ENCODE measurements around the gene PBRM1. TPM values are rescaled to one million over a fixed set of nuclear protein-coding genes. Genes with fewer than 3 reads are reported as not detected.

The PBRM1 gene
- total and polyA plus RNA-seq, 2 donors from 2014 or later: 4.1 to 56.2 TPM

- Histone ChIP-seq H3K4me3 (ENCODE audit: low read length in 3 of 3) (no peak overlapping the region), H3K36me3 (ENCODE audit: control insufficient read depth in 2 of 3, insufficient read depth in 3 of 3, low read length in 3 of 3) (peaks cover 3 to 28% (median 4%) of the 10 kb centered on the region in 3 donors), H3K9ac (ENCODE audit: low read length in 3 of 3) (no peak overlapping the region), H3K9me3 (ENCODE audit: control insufficient read depth in 2 of 3, insufficient read depth in 1 of 3, low read length in 3 of 3) (no peaks in the 10 kb centered on the region), H3K4me1 (ENCODE audit: control insufficient read depth in 2 of 3, insufficient read depth in 2 of 3, low read depth in 1 of 3, low read length in 3 of 3) (no peaks in the 10 kb centered on the region), H3K27ac (ENCODE audit: low read depth in 2 of 2, low read length in 2 of 2) (no peak overlapping the region), H3K27me3 (ENCODE audit: control insufficient read depth, insufficient read depth, low read length) (no peaks in the 10 kb centered on the region)
- DNase-seq (no peak), FAIRE-seq (no peak)
- no peak for TF ChIP-seq CTCF (IDR thresholded peaks at IDR 0.05; ENCODE audit: borderline replicate concordance, extremely low read depth, insufficient read depth)
- intact Hi-C loops (cut with DNase I): no loop called here
Observed at GRCh38 chr3:52544937-52545336, 140.8 kb downstream of the PBRM1 start.

- H3K27ac ChIP-seq (ENCODE audit: low read depth in 2 of 2, low read length in 2 of 2): no peak overlapping the region
- H3K4me3 ChIP-seq (ENCODE audit: low read length in 3 of 3): no peak overlapping the region
- no peak for TF ChIP-seq CTCF (IDR thresholded peaks at IDR 0.05; ENCODE audit: borderline replicate concordance, extremely low read depth, insufficient read depth)
- peaks cover 0 to 16% (median 0%) of the 10 kb centered on the region in 3 donors for H3K36me3 ChIP-seq (ENCODE audit: control insufficient read depth in 2 of 3, insufficient read depth in 3 of 3, low read length in 3 of 3)
- H3K9me3 ChIP-seq (ENCODE audit: control insufficient read depth in 2 of 3, insufficient read depth in 1 of 3, low read length in 3 of 3): no peaks in the 10 kb centered on the region
- no peak overlapping the region for H3K9ac ChIP-seq (ENCODE audit: low read length in 3 of 3)
- intact Hi-C loops (cut with DNase I): no loop called here
- DNase-seq (no peak), FAIRE-seq (no peak)
- H3K4me1 ChIP-seq (ENCODE audit: control insufficient read depth in 2 of 3, insufficient read depth in 2 of 3, low read depth in 1 of 3, low read length in 3 of 3): peaks cover 3 to 18% (median 7%) of the 10 kb centered on the region in 3 donors
- no peaks in the 10 kb centered on the region for H3K27me3 ChIP-seq (ENCODE audit: control insufficient read depth, insufficient read depth, low read length)
Observed at GRCh38 chr3:52541050-52541449, 144.7 kb downstream of the PBRM1 start.

- TF ChIP-seq CTCF (IDR thresholded peaks at IDR 0.05; ENCODE audit: borderline replicate concordance, extremely low read depth, insufficient read depth): no peak
- no peak for FAIRE-seq
- Histone ChIP-seq H3K9me3 (ENCODE audit: control insufficient read depth in 2 of 3, insufficient read depth in 1 of 3, low read length in 3 of 3) (no peaks in the 10 kb centered on the region), H3K27ac (ENCODE audit: low read depth in 2 of 2, low read length in 2 of 2) (peak overlapping the region in 1 of 2 donors; percentile 17), H3K4me3 (ENCODE audit: low read length in 3 of 3) (peak overlapping the region in 2 of 3 donors; percentile 34 to 38), H3K36me3 (ENCODE audit: control insufficient read depth in 2 of 3, insufficient read depth in 3 of 3, low read length in 3 of 3) (peaks cover 0 to 10% (median 0%) of the 10 kb centered on the region in 3 donors), H3K27me3 (ENCODE audit: control insufficient read depth, insufficient read depth, low read length) (no peaks in the 10 kb centered on the region), H3K4me1 (ENCODE audit: control insufficient read depth in 2 of 3, insufficient read depth in 2 of 3, low read depth in 1 of 3, low read length in 3 of 3) (peaks cover 3 to 28% (median 12%) of the 10 kb centered on the region in 3 donors), H3K9ac (ENCODE audit: low read length in 3 of 3) (no peak overlapping the region)
- DNase-seq: no peak
- intact Hi-C loops (cut with DNase I): no loop called here
Observed at GRCh38 chr3:52539010-52539653, 146.6 kb downstream of the PBRM1 start.

Data from kidney (tissue), 14 donors.